Type B pancreatic cell (in vitro differentiated cells): ENCODE results near the gene ZNF547. TPM values are rescaled to one million over a fixed set of nuclear protein-coding genes. Genes with fewer than 3 reads are reported as not detected.

ENCODE experiments used
- DNase-seq: peaks from one replicate; pipeline ENCODE4 v3.0.0; 2021; ENCODE audit warnings: mixed read lengths; ENCODE audit not compliant: unreplicated experiment; ENCODE audit errors: extremely low spot score
- H3K27ac Mint-ChIP-seq: 2 replicates; pipeline ENCODE4 v1.8.0; 2021; ENCODE audit warnings: mild to moderate bottlenecking, mixed read lengths
- H3K27me3 Mint-ChIP-seq: 2 replicates; pipeline ENCODE4 v1.8.0; 2021; ENCODE audit warnings: mixed read lengths
- H3K36me3 Mint-ChIP-seq: 2 replicates; pipeline ENCODE4 v1.8.0; 2021; ENCODE audit warnings: mixed read lengths
- H3K4me1 Mint-ChIP-seq: one replicate; pipeline ENCODE4 v1.8.0; 2021; ENCODE audit warnings: mixed read lengths; ENCODE audit not compliant: unreplicated experiment
- H3K4me3 Mint-ChIP-seq: 2 replicates; pipeline ENCODE4 v1.8.0; 2021; ENCODE audit warnings: mild to moderate bottlenecking, mixed read lengths
- H3K9me3 Mint-ChIP-seq: 2 replicates; pipeline ENCODE4 v1.8.0; 2021; ENCODE audit warnings: mixed read lengths
- total RNA-seq: library from RNA; stranded (reverse); gene quantifications from 2 replicates; pipeline ENCODE4 v1.2.1, GENCODE V29; 2021; ENCODE audit warnings: low replicate concordance
- TF ChIP-seq, protein P1 (sequence below): fragments of 200-600 bp; sonication (generic); conservative IDR thresholded peaks from 2 replicates; pipeline ENCODE4 v1.5.0; 2021; ENCODE audit warnings: antibody characterized with exemption, mild to moderate bottlenecking

ZNF547 gene
- total RNA-seq, 1 donor from 2014 or later = 4.9 TPM

DNA sequence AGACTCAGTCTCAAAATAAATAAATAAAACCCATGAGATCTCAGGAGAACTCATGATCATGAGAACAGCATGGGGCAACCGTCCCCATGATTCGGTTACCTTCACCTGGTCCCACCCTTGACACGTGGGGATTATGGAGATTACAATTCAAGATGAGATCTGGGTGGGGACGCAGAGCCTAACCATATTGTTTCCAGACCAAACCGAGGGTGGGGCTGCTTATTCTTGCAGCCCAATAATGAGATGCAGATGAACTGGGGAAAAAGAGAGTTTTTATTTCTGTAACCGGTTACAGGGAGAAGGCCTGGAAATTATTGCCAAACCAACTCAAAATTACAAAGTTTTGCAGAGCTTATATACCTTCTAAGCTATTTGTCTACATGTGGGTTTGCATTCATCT lies 12.8 kb downstream of the ZNF547 start:
- TF ChIP-seq, protein P1, sequence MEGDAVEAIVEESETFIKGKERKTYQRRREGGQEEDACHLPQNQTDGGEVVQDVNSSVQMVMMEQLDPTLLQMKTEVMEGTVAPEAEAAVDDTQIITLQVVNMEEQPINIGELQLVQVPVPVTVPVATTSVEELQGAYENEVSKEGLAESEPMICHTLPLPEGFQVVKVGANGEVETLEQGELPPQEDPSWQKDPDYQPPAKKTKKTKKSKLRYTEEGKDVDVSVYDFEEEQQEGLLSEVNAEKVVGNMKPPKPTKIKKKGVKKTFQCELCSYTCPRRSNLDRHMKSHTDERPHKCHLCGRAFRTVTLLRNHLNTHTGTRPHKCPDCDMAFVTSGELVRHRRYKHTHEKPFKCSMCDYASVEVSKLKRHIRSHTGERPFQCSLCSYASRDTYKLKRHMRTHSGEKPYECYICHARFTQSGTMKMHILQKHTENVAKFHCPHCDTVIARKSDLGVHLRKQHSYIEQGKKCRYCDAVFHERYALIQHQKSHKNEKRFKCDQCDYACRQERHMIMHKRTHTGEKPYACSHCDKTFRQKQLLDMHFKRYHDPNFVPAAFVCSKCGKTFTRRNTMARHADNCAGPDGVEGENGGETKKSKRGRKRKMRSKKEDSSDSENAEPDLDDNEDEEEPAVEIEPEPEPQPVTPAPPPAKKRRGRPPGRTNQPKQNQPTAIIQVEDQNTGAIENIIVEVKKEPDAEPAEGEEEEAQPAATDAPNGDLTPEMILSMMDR = no peak
- H3K36me3 Mint-ChIP-seq = peaks cover 71% of the 10 kb centered on the region

DNA sequence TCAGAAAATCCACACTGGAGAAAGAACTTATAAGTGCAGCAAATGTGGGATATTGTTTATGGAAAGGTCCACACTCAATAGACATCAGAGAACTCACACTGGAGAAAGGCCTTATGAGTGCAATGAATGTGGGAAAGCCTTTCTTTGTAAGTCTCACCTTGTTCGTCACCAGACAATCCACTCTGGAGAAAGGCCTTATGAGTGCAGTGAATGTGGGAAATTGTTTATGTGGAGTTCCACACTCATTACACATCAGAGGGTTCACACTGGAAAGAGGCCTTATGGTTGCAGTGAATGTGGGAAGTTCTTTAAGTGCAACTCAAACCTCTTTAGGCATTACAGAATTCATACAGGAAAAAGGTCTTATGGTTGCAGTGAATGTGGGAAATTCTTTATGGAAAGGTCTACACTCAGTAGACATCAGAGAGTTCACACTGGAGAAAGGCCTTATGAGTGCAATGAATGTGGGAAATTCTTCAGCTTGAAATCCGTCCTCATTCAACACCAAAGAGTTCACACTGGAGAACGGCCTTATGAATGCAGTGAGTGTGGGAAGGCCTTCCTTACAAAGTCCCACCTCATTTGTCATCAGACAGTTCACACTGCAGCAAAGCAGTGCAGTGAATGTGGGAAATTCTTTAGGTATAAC lies 14.3 kb downstream of the ZNF547 start:
- Mint-ChIP-seq H3K9me3 (peaks cover 10% of the 10 kb centered on the region), H3K27me3 (no peaks in the 10 kb centered on the region), H3K36me3 (peaks cover 58% of the 10 kb centered on the region), H3K4me3 (no peak overlapping the region), H3K4me1 (no peaks in the 10 kb centered on the region), H3K27ac (no peak overlapping the region)
- DNase-seq = no peak
- TF ChIP-seq, protein P1 = no peak

More for the DNA sequence above, 12.8 kb downstream of the ZNF547 start:
- Mint-ChIP-seq H3K9me3 (peaks cover 10% of the 10 kb centered on the region), H3K4me1 (no peaks in the 10 kb centered on the region), H3K27me3 (no peaks in the 10 kb centered on the region), H3K27ac (no peak overlapping the region), H3K4me3 (no peak overlapping the region)
- DNase-seq = no peak

DNA sequence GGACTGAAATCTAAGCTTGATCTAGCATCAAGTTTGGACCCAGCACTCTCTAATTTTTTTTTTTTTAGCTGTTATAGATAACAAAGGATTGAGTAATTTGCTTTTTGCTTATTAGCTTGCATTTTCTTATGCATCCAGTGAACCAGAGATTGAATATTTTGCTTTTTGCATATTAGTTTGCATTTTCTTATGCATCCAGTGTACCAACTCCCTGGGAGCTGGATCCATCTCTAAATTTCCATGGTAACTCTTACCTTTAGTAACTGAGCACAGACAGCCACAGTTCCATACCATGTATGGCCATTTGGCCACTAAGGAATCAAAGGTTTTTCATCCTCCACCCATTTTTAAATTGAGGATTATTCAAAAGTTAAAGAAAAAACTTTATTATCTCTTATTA lies 17.6 kb downstream of the ZNF547 start:
- no peak for DNase-seq
- Mint-ChIP-seq H3K9me3 (peaks cover 4% of the 10 kb centered on the region), H3K4me1 (no peaks in the 10 kb centered on the region), H3K27ac (no peak overlapping the region), H3K4me3 (no peak overlapping the region), H3K27me3 (no peaks in the 10 kb centered on the region), H3K36me3 (peaks cover 32% of the 10 kb centered on the region)
- TF ChIP-seq, protein P1 = no peak

DNA sequence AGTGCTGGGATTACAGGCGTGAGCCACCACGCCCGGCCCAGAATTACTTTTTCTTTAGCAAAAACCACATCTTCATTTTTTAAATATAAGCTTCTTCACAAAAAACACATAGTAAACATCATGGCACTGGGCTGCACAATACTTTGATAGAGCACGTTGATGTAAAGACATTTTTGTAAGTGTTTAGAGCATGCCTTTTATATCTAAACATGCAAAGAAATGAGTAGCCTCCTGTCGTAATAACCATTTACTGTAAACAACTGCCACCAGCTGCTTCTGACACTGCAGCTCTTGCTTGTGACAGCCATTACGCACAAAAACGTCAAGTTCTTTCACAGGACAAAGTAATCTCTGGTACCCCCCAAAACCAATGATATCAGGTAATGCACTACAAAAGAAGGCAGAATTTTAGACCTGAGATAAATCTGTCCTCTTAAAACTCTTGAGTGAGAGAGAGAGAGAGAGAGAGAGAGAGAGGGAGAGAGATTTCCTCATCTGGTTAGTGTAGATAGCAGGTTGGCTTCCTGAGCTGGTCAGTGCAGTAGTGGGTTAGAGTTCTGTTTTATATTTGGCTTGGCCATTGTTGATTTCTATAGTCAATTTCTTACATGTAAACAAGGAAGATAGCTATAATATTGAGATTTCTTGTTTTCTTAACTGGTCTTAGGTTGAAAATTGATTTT lies 19.6 kb downstream of the ZNF547 start:
- Mint-ChIP-seq H3K27me3 (no peaks in the 10 kb centered on the region), H3K9me3 (peaks cover 3% of the 10 kb centered on the region), H3K36me3 (peaks cover 16% of the 10 kb centered on the region), H3K27ac (no peak overlapping the region), H3K4me1 (no peaks in the 10 kb centered on the region), H3K4me3 (no peak overlapping the region)
- TF ChIP-seq, protein P1 = no peak
- no peak for DNase-seq

DNA sequence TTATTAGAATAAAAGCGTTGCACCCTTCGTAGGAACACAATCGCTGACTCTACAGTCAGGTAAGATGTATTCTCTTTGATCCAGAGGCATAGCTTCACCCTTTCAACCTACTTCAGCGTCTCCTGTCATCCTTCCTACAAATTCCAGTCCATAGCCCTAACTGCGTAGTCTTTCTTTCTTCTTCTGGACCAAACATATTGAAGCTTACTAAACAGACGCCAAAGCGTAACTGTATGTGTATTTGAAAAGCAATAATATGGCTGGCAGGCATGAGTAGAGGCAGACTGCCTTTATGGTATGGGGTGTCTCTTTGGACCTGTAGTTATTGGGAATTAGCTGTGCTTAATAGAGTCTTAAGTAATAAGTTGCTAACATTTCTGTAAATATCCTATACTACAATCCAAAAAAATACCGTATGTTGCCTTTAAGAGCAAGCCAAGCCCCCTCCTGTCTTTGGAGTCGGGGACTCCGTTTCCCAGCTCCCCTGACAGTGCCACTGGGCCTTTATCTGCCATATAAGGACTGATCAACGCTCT lies 25.9 kb downstream of the ZNF547 start:
- TF ChIP-seq, protein P1 = no peak
- no peak for DNase-seq
- peaks cover 24% of the 10 kb centered on the region for H3K36me3 Mint-ChIP-seq
- H3K4me3 Mint-ChIP-seq = peak overlapping the region; percentile 97
- no peaks in the 10 kb centered on the region for H3K9me3 Mint-ChIP-seq
- H3K27ac Mint-ChIP-seq = peak overlapping the region; percentile 98
- peaks cover 12% of the 10 kb centered on the region for H3K4me1 Mint-ChIP-seq
- H3K27me3 Mint-ChIP-seq = no peaks in the 10 kb centered on the region
